ENCODE results near the gene CMBL. TPM values are rescaled to one million over a fixed set of nuclear protein-coding genes. Genes with fewer than 3 reads are reported as not detected.

CMBL gene
- total and polyA plus RNA-seq, 2 donors (not counting 1 experiment from before 2014, with no cell fraction given), result not detected

- Histone ChIP-seq H3K27me3 (replicated peaks in 1 of 4; ENCODE audit: control extremely low read depth in 1 of 4, control insufficient read depth in 3 of 4, insufficient read depth in 4 of 4, low read length in 3 of 4) (no peaks in the 10 kb centered on the region), H3K4me3 (ENCODE audit: control extremely low read depth in 1 of 5, extremely low read depth in 1 of 5, insufficient read depth in 1 of 5, low read depth in 2 of 5, low read length in 4 of 5) (no peak overlapping the region), H3K36me3 (replicated peaks in 1 of 2; ENCODE audit: control extremely low read depth in 1 of 2, control insufficient read depth in 1 of 2, extremely low read depth in 1 of 2, insufficient read depth in 2 of 2, low read length in 1 of 2) (peaks cover 5 to 7% of the 10 kb centered on the region in 2 experiments), H3K27ac (ENCODE audit: low read length in 2 of 2) (no peak overlapping the region), H3K79me2 (ENCODE audit: control insufficient read depth, insufficient read depth, low read length) (no peaks in the 10 kb centered on the region), H3K9me3 (ENCODE audit: control extremely low read depth in 1 of 3, control insufficient read depth in 2 of 3, insufficient read depth in 1 of 3, low read length in 2 of 3) (no peaks in the 10 kb centered on the region), H4K20me1 (ENCODE audit: control insufficient read depth, insufficient read depth, low read length, poor library complexity, severe bottlenecking) (no peaks in the 10 kb centered on the region), H2AFZ (ENCODE audit: insufficient read depth, low read depth, low read length, poor library complexity, severe bottlenecking) (no peak overlapping the region), H3K9ac (ENCODE audit: low read length) (no peak overlapping the region), H3K4me2 (replicated peaks; ENCODE audit: low read depth, low read length, poor library complexity, severe bottlenecking) (no peak overlapping the region), H3K4me1 (ENCODE audit: control insufficient read depth in 2 of 2, insufficient read depth in 2 of 2, low read length in 2 of 2) (no peaks in the 10 kb centered on the region)
- WGBS (ENCODE audit: insufficient coverage), result 98% methylated on average over 5 of the region's 7 CpGs
- TF ChIP-seq CTCF (IDR thresholded peaks at IDR 0.05) (no peak), EZH2 (IDR thresholded peaks at IDR 0.05; ENCODE audit: borderline replicate concordance, insufficient read depth, low read depth, low read length, poor library complexity, severe bottlenecking) (no peak)
- no peak for ATAC-seq (ENCODE audit: low read depth)
- intact Hi-C loops (cut with micrococcal nuclease), result no loop called here
- ChIA-PET CTCF (no interaction called here), POLR2A (no interaction called here)
- no peaks in the 10 kb centered on the region for H3K27me3 Mint-ChIP-seq
- H3K27ac Mint-ChIP-seq, result no peak overlapping the region
- H3K4me3 Mint-ChIP-seq, result no peak overlapping the region
- no peaks in the 10 kb centered on the region for H3K4me1 Mint-ChIP-seq
- no peaks in the 10 kb centered on the region for H3K9me3 Mint-ChIP-seq (ENCODE audit: insufficient read depth)
- DNase-seq, result no peak
Observed at GRCh38 chr5:10233505-10233904, 74.2 kb downstream of the CMBL start.

- Histone ChIP-seq H3K4me2 (replicated peaks; ENCODE audit: low read depth, low read length, poor library complexity, severe bottlenecking) (no peak overlapping the region), H3K9ac (ENCODE audit: low read length) (no peak overlapping the region), H3K27me3 (replicated peaks in 1 of 4; ENCODE audit: control extremely low read depth in 1 of 4, control insufficient read depth in 3 of 4, insufficient read depth in 4 of 4, low read length in 3 of 4) (no peaks in the 10 kb centered on the region), H3K4me3 (ENCODE audit: control extremely low read depth in 1 of 5, extremely low read depth in 1 of 5, insufficient read depth in 1 of 5, low read depth in 2 of 5, low read length in 4 of 5) (no peak overlapping the region), H3K4me1 (ENCODE audit: control insufficient read depth in 2 of 2, insufficient read depth in 2 of 2, low read length in 2 of 2) (no peaks in the 10 kb centered on the region), H3K9me3 (ENCODE audit: control extremely low read depth in 1 of 3, control insufficient read depth in 2 of 3, insufficient read depth in 1 of 3, low read length in 2 of 3) (no peaks in the 10 kb centered on the region), H3K27ac (ENCODE audit: low read length in 2 of 2) (no peak overlapping the region), H3K79me2 (ENCODE audit: control insufficient read depth, insufficient read depth, low read length) (no peaks in the 10 kb centered on the region), H4K20me1 (ENCODE audit: control insufficient read depth, insufficient read depth, low read length, poor library complexity, severe bottlenecking) (no peaks in the 10 kb centered on the region), H2AFZ (ENCODE audit: insufficient read depth, low read depth, low read length, poor library complexity, severe bottlenecking) (no peak overlapping the region), H3K36me3 (replicated peaks in 1 of 2; ENCODE audit: control extremely low read depth in 1 of 2, control insufficient read depth in 1 of 2, extremely low read depth in 1 of 2, insufficient read depth in 2 of 2, low read length in 1 of 2) (peaks cover 5 to 7% of the 10 kb centered on the region in 2 experiments)
- intact Hi-C loops (cut with micrococcal nuclease), result no loop called here
- no peak overlapping the region for H3K4me3 Mint-ChIP-seq
- WGBS (ENCODE audit: insufficient coverage), result 98% methylated on average over 6 of the region's 7 CpGs
- H3K27me3 Mint-ChIP-seq, result no peaks in the 10 kb centered on the region
- no peak for ATAC-seq (ENCODE audit: low read depth)
- no peaks in the 10 kb centered on the region for H3K4me1 Mint-ChIP-seq
- DNase-seq, result no peak
- ChIA-PET POLR2A (no interaction called here), CTCF (no interaction called here)
- H3K27ac Mint-ChIP-seq, result no peak overlapping the region
- H3K9me3 Mint-ChIP-seq (ENCODE audit: insufficient read depth), result no peaks in the 10 kb centered on the region
- TF ChIP-seq CTCF (IDR thresholded peaks at IDR 0.05), result no peak
- no peak for TF ChIP-seq EZH2 (IDR thresholded peaks at IDR 0.05; ENCODE audit: borderline replicate concordance, insufficient read depth, low read depth, low read length, poor library complexity, severe bottlenecking)
Observed at GRCh38 chr5:10233011-10233410, 74.7 kb downstream of the CMBL start.

Data from B cell (primary cell).